NCI-H1417 (cell line): ENCODE results near the gene EIF2B4.

Source experiments
- DNase-seq, 3 experiments: peaks; one replicate each; lab custom pipeline; 2025; lab: John Stamatoyannopoulos, UW

EIF2B4 gene

GRCh38 chr2:27370026-27370815 is at the start of gene EIF2B4, which contains the start of gene SNX17:
TSS of gene EIF2B4 (minus strand) at chr2:27370338. CDS start at chr2:27370314, 24 bp downstream.
TSS of gene SNX17 (plus strand) at chr2:27370616. CDS start at chr2:27370744, 128 bp downstream.
- peak; percentile 99 to 100 (median 99) for DNase-seq

GRCh38 chr2:27416151-27416550 is 46.0 kb upstream of the EIF2B4 start:
- DNase-seq, result no peak

DNA sequence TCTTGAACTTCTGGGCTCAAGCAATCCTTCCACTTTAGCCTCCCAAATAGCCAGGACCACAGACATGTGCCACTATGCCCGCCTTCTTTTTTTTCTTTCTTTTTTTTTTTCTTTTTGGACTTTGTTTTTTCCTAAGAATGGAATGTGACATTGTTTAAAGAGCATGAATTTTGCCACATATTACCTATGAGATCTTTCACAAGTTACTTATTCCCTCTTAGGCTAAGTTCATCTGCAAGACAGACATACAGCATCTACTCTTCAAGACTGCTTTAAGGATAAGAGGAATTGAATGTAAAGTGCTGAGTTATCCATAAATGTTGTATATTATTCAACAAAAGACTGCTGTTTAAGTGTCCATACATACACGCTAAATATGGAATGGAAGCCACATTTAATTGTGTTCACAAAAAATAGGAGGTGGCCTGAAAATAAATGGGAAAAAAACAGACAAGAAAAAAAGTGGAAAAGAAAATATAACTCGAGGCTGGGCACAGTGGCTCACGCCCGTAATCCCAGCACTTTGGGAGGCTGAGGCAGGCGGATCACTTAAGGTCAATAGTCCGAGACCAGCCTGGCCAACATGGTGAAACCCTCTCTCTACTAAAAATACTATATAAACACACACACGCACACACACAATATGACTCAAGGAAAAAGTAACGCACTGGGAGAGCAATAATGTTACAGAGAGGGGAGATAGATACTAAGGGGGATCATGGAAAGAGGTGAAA is 42.4 kb upstream of the EIF2B4 start:
- no peak for DNase-seq

DNA sequence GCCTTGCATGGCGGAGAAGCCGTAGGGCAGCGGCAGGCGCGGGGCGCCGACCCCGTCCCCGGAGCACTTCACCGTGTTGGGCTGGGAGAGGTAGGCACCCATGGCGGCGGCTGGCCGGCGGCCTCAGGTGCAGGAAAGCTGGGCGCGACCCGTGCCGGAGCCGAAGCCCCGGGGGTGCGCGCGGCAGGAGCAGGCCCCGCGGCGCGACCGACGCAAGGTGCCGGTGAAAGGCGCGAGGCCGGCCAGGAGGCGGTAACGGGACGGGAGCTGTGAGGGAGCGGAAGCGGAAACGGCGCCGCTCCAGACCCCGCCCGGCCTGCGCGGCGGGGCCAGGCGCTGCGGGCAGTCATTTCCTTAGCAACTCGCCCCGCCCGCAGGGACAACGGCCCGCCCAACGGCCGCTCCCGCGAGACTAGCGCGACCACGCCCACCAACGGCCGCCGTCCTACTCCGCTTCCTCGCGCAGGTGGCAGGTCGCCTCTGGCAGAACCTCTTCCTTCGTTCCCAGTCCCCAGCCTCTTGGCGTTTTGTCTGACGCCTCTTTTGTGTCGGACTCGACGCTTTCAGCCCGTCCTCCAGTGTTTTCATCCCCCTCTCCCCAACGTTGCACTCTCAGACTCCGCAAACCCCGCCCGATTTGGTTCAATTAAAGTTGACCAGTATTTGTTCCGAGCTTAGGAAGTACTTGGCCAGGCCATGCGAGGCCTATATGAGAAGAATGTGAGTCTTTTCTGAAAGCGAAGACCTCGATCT is 39.4 kb upstream of the EIF2B4 start, which contains the start of gene PPM1G:
Gene PPM1G, minus strand, starts transcription at position 271 of the 753 bp plus-strand sequence. Its CDS starts 169 bp downstream, at position 102.
- DNase-seq, result peak; percentile 98 to 99 (median 98)

DNA sequence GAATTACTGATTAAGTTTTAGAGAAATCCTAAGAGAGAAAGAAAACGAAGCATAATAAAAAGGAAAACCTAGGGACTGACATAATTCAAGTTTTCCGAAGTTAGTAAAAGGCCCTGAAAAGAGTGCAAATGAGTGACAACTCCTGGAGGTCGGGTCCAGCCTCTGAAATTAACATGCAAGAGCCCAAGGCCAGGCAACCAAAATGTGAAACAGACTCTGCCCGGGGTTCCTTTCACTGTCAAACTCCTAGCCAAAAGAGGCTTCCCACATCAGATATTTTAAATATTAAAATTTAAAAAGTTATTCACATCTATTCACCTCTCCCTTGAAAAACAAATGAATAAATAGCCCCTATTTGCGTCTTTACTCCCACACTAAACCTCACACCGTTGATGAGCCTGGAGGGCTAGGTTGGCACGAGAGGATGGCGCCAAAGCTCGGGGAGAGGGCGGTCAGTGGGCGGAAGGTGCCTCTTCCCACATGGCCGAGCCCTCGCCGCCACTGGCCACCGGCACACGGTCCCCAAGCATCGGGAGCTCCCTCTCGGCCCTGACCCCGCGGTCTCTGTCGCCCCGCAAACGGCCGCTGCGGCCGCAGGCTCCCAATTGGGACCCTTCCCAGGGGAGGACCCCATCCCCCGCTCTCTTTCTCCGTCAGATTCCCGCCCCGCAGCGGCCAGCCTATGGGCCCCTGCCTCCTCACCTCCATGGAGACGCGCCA is 38.6 kb upstream of the EIF2B4 start:
- peak; percentile 24 to 71 (median 25) for DNase-seq

DNA sequence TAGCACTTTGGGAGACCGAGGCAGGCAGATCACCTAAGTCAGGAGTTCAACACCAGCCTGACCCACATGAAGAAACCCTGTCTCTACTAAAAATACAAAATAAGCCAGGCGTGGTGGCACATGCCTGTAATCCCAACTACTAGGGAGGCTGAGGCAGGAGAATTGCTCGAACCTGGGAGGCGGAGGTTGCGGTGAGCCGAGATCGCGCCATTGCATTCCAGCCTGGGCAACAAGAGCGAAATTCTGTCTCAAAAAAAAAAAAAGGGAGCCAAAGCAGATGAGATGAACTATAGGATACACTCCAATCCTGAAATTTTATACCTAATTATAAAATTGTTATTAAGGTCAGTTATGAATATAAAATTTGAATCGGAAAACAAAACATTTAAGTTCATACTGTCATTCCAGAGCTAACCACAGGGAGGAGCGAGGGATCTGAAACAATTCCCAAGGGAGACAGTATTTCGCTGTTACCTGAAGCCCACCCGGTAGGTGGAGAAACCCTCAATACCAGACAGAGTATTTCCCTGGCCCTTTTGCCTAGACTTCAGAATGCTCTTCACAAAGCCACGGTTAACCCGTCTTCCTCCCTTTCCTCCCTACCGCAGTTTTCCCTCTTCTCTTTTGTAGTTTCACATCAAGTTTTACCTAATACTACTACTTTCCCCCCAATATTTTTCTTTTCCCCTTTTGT is 37.8 kb upstream of the EIF2B4 start:
- DNase-seq, result peak; percentile 33 to 79 (median 65)

- no peak for DNase-seq
These were observed 30.4 kb upstream of the EIF2B4 start for GRCh38 chr2:27400348-27401135.

GRCh38 chr2:27398962-27399361 is 28.8 kb upstream of the EIF2B4 start:
- no peak for DNase-seq

- DNase-seq, result no peak
These were observed 23.1 kb upstream of the EIF2B4 start for GRCh38 chr2:27393225-27393624.

DNA sequence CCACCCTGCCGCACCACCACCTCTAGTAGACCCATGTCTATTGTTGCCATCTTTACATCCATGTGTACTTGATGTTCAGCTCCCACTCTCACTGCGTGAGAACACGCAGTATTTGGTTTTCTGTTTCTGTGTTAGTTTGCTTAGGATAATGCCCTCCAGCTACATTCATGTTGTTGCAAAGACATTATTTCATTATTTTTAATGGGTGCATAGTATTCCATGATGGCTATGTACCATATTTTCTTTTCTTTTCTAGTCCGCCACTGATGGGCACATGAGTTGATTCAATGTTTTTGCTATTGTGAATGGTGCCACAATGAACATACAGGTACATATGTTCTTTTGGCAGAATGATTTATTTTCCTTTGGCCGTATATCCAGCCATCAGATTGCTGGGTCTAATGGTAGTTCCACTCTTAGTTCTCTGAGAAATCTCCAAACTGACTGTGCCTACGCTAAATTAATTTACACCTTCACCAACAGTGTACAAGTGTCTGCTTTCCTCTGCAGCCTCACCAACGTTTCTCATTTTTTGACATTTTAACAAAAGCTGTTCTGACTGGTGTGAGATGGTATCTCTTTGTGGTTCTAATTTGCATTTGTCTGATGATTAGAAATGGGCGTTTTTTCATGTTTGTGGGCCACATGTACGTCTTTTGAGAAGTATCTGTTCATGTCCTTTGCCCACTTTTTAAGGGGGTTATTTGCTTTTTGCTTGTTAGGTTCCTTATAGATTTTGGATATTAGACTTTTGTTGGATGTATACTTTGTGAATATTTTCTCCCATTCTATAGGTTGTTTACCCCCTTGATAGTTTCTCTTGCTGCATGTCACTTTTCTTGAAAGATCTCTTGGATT is 20.9 kb upstream of the EIF2B4 start:
- no peak for DNase-seq

DNA sequence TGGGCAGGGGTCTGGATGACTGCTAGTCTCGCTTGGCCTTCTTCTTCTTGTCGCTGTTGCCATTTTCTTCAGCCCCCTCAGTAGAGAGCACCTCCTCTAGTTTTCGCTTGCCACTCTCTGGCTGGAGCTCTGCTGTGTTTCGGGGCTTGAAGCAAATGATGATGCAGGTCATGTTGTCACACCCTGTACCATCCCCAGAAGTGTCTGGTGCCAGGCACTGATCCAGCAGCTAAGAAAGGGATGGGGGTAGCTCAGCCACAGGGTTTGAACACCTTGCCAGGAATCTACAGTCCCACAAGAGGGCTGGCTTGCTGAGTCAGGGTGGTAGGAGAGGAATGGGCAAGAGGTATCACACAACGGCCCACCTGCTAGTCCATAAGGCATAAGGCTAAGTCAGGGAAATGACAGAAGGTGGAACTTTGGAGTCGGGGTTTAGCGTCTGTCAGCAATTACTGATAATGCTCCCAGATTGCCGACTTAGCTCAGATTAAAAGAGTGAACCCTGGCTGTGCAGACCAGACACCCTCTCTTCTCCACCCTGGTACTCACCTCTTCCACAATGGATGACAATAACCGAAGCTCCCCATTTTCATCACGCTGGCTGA is 11.5 kb upstream of the EIF2B4 start:
- no peak for DNase-seq

- peak; percentile 95 to 97 (median 96) for DNase-seq
These were observed 10.7 kb upstream of the EIF2B4 start, which contains the start of gene ZNF513 for GRCh38 chr2:27380626-27381545. TSS of gene ZNF513 (minus strand) at chr2:27380734. CDS start at chr2:27380526, 208 bp downstream.

GRCh38 chr2:27379836-27380625 is 9.9 kb upstream of the EIF2B4 start:
- DNase-seq, result peak in 2 of 3 experiments; percentile 79 to 81

DNA sequence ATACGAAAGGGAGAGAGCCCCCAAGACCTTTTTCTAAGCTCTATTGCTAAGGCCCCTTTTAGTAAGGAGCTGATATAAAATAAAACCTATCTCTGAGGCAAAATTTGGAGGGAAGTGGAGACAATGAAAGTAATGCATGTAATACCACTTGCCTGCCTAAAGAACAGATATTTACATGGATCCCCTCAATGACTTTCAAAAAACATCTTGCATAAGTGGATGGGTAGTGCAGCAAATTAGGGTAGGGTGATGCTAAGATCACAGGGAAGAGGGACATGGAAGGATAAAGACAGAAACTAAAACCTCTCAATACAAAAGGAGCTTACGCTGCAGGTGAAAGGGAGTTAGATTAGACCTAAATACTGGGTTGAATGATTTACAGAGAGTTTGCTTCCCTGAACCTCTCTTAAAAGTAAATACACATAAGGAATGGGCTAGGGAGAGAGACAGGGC is 9.3 kb upstream of the EIF2B4 start:
- DNase-seq, result no peak

- DNase-seq, result no peak
These were observed 8.7 kb upstream of the EIF2B4 start for GRCh38 chr2:27378809-27379290.

DNA sequence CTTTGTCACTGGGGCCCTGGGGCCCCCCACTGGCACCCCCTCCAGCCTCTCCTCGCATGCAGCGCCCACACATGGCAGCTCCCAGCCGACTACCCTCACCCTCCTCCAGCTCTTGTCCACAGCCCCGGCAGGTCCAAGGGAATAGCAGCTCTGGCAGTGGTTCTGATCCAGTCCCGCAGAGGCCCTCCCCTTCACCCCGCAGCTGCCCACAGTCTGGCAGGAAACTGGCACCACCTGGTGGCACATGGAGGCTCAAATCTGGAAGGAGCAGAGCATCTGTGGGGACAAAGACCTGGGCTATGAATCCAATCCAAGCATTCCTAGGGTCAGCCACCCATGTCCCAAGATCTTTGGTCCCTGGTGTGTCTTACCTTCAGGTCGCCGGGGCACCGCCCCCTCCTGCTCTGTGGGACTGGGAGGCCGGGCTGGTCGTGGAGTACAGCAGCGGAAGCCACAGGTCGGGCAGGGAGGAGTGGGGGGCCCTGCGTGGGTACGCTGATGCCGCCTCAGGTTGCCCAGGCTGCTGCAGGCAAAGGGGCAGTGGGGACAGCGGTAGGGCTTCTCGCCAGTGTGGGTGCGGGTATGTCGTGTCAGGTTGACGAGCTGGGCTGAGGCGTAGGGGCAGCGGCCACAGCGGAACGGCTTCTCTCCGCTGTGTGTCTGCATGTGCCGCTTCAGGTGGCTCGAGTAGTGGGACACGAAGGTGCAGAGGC is 8.1 kb upstream of the EIF2B4 start:
- no peak for DNase-seq
